HG02642 (cell line): ENCODE data around the gene TFF1.

Experiments
- ATAC-seq: cut with Tn5 transposase; IDR thresholded peaks from one replicate; pipeline ENCODE4 v1.9.1; 2021; ENCODE audit warnings: mild to moderate bottlenecking; ENCODE audit not compliant: unreplicated experiment, poor library complexity

Gene TFF1

GRCh38 chr21:42330380-42331371, 35.7 kb downstream of the TFF1 start:
- ATAC-seq = no peak

GRCh38 chr21:42324896-42325295, 41.4 kb downstream of the TFF1 start:
- no peak for ATAC-seq

- no peak for ATAC-seq
These were observed 44.5 kb downstream of the TFF1 start for GRCh38 chr21:42321845-42322244.

- ATAC-seq = no peak
These were observed 45.1 kb downstream of the TFF1 start for GRCh38 chr21:42321231-42321630.

DNA sequence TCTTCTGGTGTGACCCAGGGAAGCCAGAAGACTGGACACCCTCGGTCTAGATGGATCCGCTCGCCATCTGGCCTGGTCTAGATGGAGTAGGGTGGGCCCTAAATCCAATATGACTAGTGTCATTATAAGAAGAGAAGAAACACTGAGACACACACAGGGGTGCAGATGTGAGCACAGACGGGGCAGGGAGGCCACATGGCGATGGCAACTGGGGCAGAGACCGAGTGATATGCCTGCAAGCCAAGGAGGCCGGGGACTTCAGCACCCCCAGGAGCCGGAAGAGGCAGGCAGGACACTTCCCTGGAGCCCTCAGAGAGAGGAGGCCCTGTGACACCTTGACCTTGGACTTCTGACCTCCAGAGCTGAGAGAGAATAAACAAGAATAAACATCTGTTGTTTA, 45.5 kb downstream of the TFF1 start:
- ATAC-seq = no peak

GRCh38 chr21:42319851-42320572, 46.3 kb downstream of the TFF1 start:
- no peak for ATAC-seq

DNA sequence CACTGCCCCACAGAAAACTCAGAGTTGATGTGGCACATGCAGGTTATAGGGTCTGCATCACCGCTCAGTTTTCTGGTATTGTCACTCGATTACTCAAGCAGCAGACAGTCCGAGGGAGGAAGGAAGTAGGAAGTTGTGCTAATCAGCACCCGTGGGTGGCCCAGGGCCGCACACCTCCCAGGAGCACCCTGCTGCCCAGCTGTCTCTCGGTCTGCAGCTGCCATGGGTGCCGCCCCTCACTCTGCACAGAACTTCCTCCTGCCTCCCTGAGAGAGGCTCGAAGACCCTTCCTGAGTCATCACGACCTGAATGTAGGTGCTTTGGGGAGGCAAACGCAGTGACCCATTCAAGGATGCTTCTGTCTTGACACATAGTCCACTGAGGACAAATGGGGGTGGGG, 47.0 kb downstream of the TFF1 start:
- ATAC-seq = no peak

DNA sequence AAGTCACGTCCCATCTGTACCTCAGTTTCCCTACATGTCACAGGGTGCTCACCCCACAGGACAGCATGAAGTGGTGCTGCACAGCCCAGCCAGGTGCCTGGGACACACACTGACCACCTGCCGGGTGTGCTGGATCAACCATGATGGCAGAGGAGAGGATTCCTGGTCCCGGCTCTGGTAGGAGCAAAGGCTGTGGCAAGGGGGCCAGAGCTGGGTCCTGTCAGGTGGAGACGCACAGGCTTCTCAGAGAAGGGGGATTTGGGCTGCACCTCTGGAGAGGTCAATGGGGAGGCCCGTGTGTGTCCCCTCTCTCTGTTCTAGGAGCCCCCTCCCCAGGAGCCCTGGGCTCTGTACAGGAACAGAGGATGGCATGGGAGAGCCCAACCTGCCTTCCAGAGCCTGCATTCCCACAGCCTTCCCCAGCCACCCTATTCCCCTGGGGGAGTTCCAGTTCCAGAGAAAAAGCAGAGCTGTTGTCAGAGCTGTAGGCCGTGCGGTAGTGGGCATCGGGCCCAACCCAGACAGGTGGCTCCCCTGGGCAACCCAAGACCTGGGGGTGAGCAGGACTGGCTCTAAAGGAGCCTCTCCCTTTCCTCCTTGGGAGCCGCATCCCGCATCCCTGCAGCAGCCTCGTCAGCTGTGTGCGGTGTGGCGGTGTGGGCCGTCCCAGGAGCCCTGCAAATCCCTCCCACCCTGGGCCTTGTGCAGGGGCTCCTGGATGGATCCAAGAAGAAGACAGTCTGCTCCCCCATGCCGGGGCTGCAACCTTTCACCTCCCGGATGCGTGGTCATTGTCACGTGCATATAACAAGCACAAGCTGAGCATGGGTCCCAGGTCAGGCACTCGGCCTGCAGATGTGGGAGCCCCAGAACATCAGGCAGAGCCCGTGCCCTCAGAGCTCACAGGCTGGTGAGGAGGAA, 48.2 kb downstream of the TFF1 start:
- ATAC-seq = no peak

DNA sequence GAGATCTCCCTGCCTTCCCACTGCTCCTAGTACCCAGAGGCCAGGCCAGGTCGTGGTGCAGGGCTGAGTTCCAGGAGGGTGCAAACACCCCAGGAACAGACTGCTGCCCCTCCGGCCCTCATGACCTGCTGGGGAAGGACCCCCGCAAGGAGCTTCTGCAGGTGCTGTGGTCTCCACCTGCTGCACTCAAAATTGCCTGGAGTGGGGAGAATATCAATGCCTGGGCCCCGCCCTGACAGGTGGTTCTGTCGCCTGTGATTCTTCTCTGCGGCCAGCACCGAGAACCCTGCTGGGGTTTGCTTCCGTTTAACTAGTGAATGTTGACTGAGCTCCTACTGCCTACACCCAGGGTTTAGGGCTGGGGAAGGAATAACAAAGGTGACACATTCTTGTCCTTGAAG, 49.0 kb downstream of the TFF1 start:
- no peak for ATAC-seq

GRCh38 chr21:42316891-42317290, 49.4 kb downstream of the TFF1 start:
- ATAC-seq = no peak

GRCh38 chr21:42315296-42315891, 50.9 kb downstream of the TFF1 start, which contains the start of gene TFF3:
Gene TFF3, minus strand, starts transcription at chr21:42315409. Its CDS starts 35 bp downstream, at chr21:42315374.
- no peak for ATAC-seq

GRCh38 chr21:42314616-42315295, 51.6 kb downstream of the TFF1 start:
- ATAC-seq = no peak

DNA sequence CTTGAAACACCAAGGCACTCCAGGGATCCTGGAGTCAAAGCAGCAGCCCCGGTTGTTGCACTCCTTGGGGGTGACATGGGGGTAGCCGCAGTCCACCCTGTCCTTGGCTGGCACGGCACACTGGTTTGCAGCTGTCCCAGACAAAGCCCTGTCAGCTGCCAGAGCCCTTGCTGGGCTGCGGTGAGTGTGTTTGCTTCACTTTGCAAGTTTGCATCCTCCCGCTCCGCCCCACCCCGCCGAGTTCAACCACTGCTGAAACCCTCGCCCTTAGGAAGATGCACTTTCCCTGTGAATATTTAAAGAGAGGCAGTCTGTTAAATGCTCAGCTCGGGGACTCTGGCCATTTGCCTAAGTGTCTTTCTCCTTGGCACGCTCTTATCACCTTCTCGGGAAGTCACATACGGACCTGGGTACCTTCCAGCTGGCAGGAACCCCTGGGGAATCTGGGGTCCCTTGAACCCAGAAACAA, 52.8 kb downstream of the TFF1 start:
- no peak for ATAC-seq

DNA sequence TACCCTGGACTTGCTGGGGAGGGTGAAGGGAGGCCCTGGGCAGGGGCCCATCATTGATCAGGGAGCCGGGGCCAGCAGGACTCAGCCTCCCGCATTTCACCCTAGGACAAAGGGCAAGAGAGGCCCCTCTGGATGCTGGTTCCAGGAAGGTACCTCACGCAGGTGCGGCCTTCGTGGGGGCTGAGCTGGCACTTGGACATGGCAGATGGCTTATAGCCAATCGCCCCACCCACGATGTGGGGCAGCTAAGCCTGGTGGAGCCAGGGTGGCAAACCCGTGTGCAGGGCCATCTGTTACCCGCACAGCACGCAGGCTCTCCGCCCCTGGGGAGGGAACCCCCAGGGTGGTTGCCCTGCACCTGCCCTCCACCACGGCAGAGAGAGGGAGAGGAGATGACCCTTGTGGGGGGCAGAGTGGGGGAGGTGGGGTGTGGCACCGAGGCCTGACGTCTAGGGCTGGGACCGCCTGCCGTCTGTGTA, 53.7 kb downstream of the TFF1 start:
- ATAC-seq = no peak
